HepG2 (cell line): ENCODE data around the gene RBBP8NL. TPM values are rescaled to one million over a fixed set of nuclear protein-coding genes. Genes with fewer than 3 reads are reported as not detected.
A peak's percentile ranks its signal among the peaks of the same experiment; 100 is the strongest.

Source experiments
- ATAC-seq: fragments of 200-7000 bp; cut with Tn5 transposase; 3 replicates; pipeline ENCODE4 v1.9.1; 2020; ENCODE audit warnings: mild to moderate bottlenecking, moderate library complexity
- BruUV-seq: library from RNA; stranded (reverse); fragments of 400-500 nt; replicated peaks from 2 replicates; lab custom pipeline; 2021; lab: Mats Ljungman, UMichigan
- CTCF ChIA-PET: fragments of 300-600 bp; formaldehyde crosslinking; extraction: SDS; loops from one replicate; lab custom pipeline; 2021; ENCODE audit warnings: low total read pairs, inconsistent platforms, low intra/inter-chr PET ratio; lab: Yijun Ruan, JAX
- POLR2A ChIA-PET: fragments of 350-600 bp; sonication (Branson Sonifier 250); formaldehyde crosslinking; loops from one replicate; lab custom pipeline; 2020; ENCODE audit warnings: antibody characterized with exemption, inconsistent platforms; lab: Yijun Ruan, JAX
- DNase-seq: peaks from one replicate; pipeline ENCODE4 v3.0.0-alpha.2; 2015; ENCODE audit warnings: low spot score
- FAIRE-seq: peaks from 3 replicates; lab custom pipeline; 2011; peaks lifted over from hg19 to GRCh38; lab: Jason Lieb, UNC
- H2AFZ ChIP-seq: one replicate; pipeline ENCODE4 v1.6.1; 2011; ENCODE audit warnings: low read length, inconsistent platforms
- H3K27ac ChIP-seq: fragments of 300-600 bp; 3 replicates; pipeline ENCODE4 v1.8.0; 2011; ENCODE audit warnings: mixed run types, mild to moderate bottlenecking, mixed read lengths, low read length, inconsistent platforms; ENCODE audit not compliant: insufficient read depth; ENCODE audit errors: extremely low read length
- H3K27me3 ChIP-seq, 2 experiments: fragments of 200-600 bp in 1 of 2; 2 replicates in 1 of 2; 3 replicates in 1 of 2; pipeline versions ENCODE4 v1.6.0 to v1.8.0; 2011; ENCODE audit warnings: low read length in 2 of 2, mild to moderate bottlenecking in 2 of 2, moderate library complexity in 2 of 2, inconsistent platforms in 1 of 2; ENCODE audit not compliant: insufficient read depth in 2 of 2, control insufficient read depth in 1 of 2
- H3K36me3 ChIP-seq, 2 experiments: fragments of 200-600 bp in 1 of 2; replicated peaks in 1 of 2; 2 replicates in 1 of 2; 3 replicates in 1 of 2; pipeline versions ENCODE4 v1.5.1 to v1.8.0; 2011; ENCODE audit warnings: low read length in 2 of 2, inconsistent platforms in 1 of 2; ENCODE audit not compliant: insufficient read depth in 2 of 2, control insufficient read depth in 1 of 2
- H3K4me1 ChIP-seq: 2 replicates; pipeline ENCODE4 v1.5.1; 2012; ENCODE audit warnings: low read length, inconsistent platforms; ENCODE audit not compliant: insufficient read depth
- H3K4me2 ChIP-seq: 2 replicates; pipeline ENCODE4 v1.6.0; 2011; ENCODE audit warnings: low read depth, low read length, inconsistent platforms
- H3K4me3 ChIP-seq, 3 experiments: fragments of 200-600 bp in 1 of 3; sonication (generic), shearing (Covaris generic) in 1 of 3; replicated peaks in 1 of 3; 2 replicates each; pipeline ENCODE4 v1.5.1; 2011 to 2016; ENCODE audit warnings: low read length in 3 of 3, inconsistent platforms in 2 of 3, low read depth in 2 of 3, mild to moderate bottlenecking in 2 of 3, control low read depth in 1 of 3, mixed read lengths in 1 of 3; ENCODE audit not compliant: insufficient read depth in 1 of 3
- H3K79me2 ChIP-seq: one replicate; pipeline ENCODE4 v1.6.1; 2011; ENCODE audit warnings: low read length, inconsistent platforms; ENCODE audit not compliant: insufficient read depth
- H3K9ac ChIP-seq: 2 replicates; pipeline ENCODE4 v1.6.0; 2011; ENCODE audit warnings: mild to moderate bottlenecking, low read depth, low read length, inconsistent platforms; ENCODE audit not compliant: insufficient read depth
- H3K9me3 ChIP-seq: 2 replicates; pipeline ENCODE4 v1.5.1; 2012; ENCODE audit warnings: mild to moderate bottlenecking, low read length
- H4K20me1 ChIP-seq: 2 replicates; pipeline ENCODE4 v1.6.0; 2011; ENCODE audit warnings: inconsistent platforms, mild to moderate bottlenecking, low read length, moderate library complexity; ENCODE audit not compliant: insufficient read depth
- AGO2 ChIP-seq: fragments of 200-400 bp; formaldehyde crosslinking; optimal IDR thresholded peaks from 2 replicates; pipeline ENCODE3; 2017; ENCODE audit warnings: mild to moderate bottlenecking, low read depth, low read length, moderate library complexity
- CHD2 ChIP-seq: IDR thresholded peaks from 2 replicates; pipeline ENCODE4 v1.6.1; 2011; ENCODE audit warnings: low read depth, low read length, improper control_type of control experiment
- GABPB1 ChIP-seq: IDR thresholded peaks from 2 replicates; pipeline ENCODE4 v1.6.1; 2016; ENCODE audit warnings: mild to moderate bottlenecking, missing genetic modification reagents, moderate library complexity, missing compliant biosample characterization
- HES4 ChIP-seq: sonication (generic); formaldehyde crosslinking; IDR thresholded peaks from 2 replicates; pipeline ENCODE4 v1.9.0; 2021; ENCODE audit warnings: mild to moderate bottlenecking, missing genetic modification reagents, borderline replicate concordance
- PCBP1 ChIP-seq: fragments of 200-400 bp; formaldehyde crosslinking; IDR thresholded peaks from 2 replicates; pipeline ENCODE4 v1.6.1; 2017; ENCODE audit warnings: mild to moderate bottlenecking, low read depth, low read length, borderline replicate concordance
- POLR2G ChIP-seq: fragments of 200-400 bp; formaldehyde crosslinking; IDR thresholded peaks from 2 replicates; pipeline ENCODE4 v1.6.1; 2018; ENCODE audit warnings: mild to moderate bottlenecking, low read depth, low read length, moderate library complexity
- PTBP1 ChIP-seq: fragments of 200-400 bp; formaldehyde crosslinking; IDR thresholded peaks from 2 replicates; pipeline ENCODE4 v1.6.1; 2018; ENCODE audit warnings: low read length, low read depth; ENCODE audit not compliant: poor library complexity, severe bottlenecking
- RFX5 ChIP-seq: IDR thresholded peaks from 2 replicates; pipeline ENCODE4 v1.6.1; 2011; ENCODE audit warnings: low read depth, low read length, improper control_type of control experiment
- RFXANK ChIP-seq: IDR thresholded peaks from 2 replicates; pipeline ENCODE4 v1.6.1; 2016
- RNF2 ChIP-seq: fragments of 450-650 bp; conservative IDR thresholded peaks from 2 replicates; pipeline ENCODE4 v1.6.1; 2016; ENCODE audit warnings: low read depth
- RXRA ChIP-seq: sonication (generic); formaldehyde crosslinking; IDR thresholded peaks from 2 replicates; pipeline ENCODE4 v1.5.1; 2020; ENCODE audit warnings: missing genetic modification reagents
- TERF1 ChIP-seq: sonication (generic); formaldehyde crosslinking; IDR thresholded peaks from 2 replicates; pipeline ENCODE4 v1.8.0; 2022; ENCODE audit warnings: mild to moderate bottlenecking, missing genetic modification reagents, moderate library complexity
- XRCC5 ChIP-seq: fragments of 200-400 bp; formaldehyde crosslinking; optimal IDR thresholded peaks from 2 replicates; pipeline ENCODE3; 2017; ENCODE audit warnings: mild to moderate bottlenecking, low read length
- ZBTB38 ChIP-seq: sonication (generic); formaldehyde crosslinking; IDR thresholded peaks from 2 replicates; pipeline ENCODE4 v1.5.1; 2020; ENCODE audit warnings: mild to moderate bottlenecking, missing genetic modification reagents
- ZNF225 ChIP-seq: sonication (generic); formaldehyde crosslinking; IDR thresholded peaks from 2 replicates; pipeline ENCODE4 v1.4.0; 2020; ENCODE audit warnings: mild to moderate bottlenecking, missing genetic modification reagents
- ZNF263 ChIP-seq: sonication (generic); formaldehyde crosslinking; IDR thresholded peaks from 2 replicates; pipeline ENCODE4 v1.4.0; 2020; ENCODE audit warnings: missing genetic modification reagents
- ZNF274 ChIP-seq: sonication (generic); formaldehyde crosslinking; IDR thresholded peaks from 2 replicates; pipeline ENCODE4 v1.5.1; 2020; ENCODE audit warnings: mild to moderate bottlenecking, missing genetic modification reagents
- ZNF687 ChIP-seq: sonication (generic); formaldehyde crosslinking; IDR thresholded peaks from 2 replicates; pipeline ENCODE4 v1.5.1; 2020; ENCODE audit warnings: mild to moderate bottlenecking, missing genetic modification reagents, moderate library complexity
- ZNF747 ChIP-seq: sonication (generic); formaldehyde crosslinking; IDR thresholded peaks from 2 replicates; pipeline ENCODE4 v1.8.1; 2023; ENCODE audit warnings: missing genetic modification reagents, mild to moderate bottlenecking, borderline replicate concordance
- WGBS: methylation state at CpG from one replicate; pipeline ENCODE4 v1.1.6; 2017; ENCODE audit warnings: low lambda C conversion rate; 5-methylcytosine and 5-hydroxymethylcytosine counted together
- in situ Hi-C: cut with HindIII; loops from 2 replicates; pipeline ENCODE4 v1.10.0; 2017; ENCODE audit warnings: low pct_unique_long_range_greater_than_20kb; ENCODE audit not compliant: extremely low pct_ligation_motif_present
- intact Hi-C: fragments of 100-400 bp; cut with micrococcal nuclease; formaldehyde crosslinking; loops from one replicate; pipeline ENCODE4 v1.10.0; 2022; ENCODE audit not compliant: unreplicated experiment
- polyA plus RNA-seq, 8 experiments: library from polyadenylated mRNA; depleted of rRNA in 3 of 8; stranded (reverse) in 7 of 8; unstranded in 1 of 8; fragments of >200 nt; fragmentation: Illumina TruSeq in 4 of 8; extraction: Trizol in 4 of 8; gene quantifications; 2 replicates each; pipeline versions ENCODE4 v1.2.1 to v1.2.3, GENCODE V29; 2011 to 2016; ENCODE audit warnings: low read depth in 4 of 8, missing spikeins in 1 of 8, mixed read lengths in 1 of 8; ENCODE audit not compliant: insufficient read depth in 1 of 8
- total RNA-seq, 5 experiments: library from RNA; depleted of rRNA; stranded (reverse); fragments of >200 nt; fragmentation: Illumina TruSeq; extraction: Trizol; gene quantifications; 2 replicates each; pipeline ENCODE4 v1.2.3, GENCODE V29; 2016; ENCODE audit warnings: low read depth in 1 of 5

The RBBP8NL gene
- total and polyA plus RNA-seq, 2 of the 13 experiments (the other 11 are each of a cell fraction or from before 2014, with no cell fraction given): 0.69 to 0.86 TPM

- 98% methylated on average over 43 of the region's 44 CpGs for WGBS
- H3K4me3 ChIP-seq: no peak overlapping the region
- peaks cover 19 to 42% of the 10 kb centered on the region in 2 experiments for H3K36me3 ChIP-seq
- ATAC-seq (no peak), FAIRE-seq (no peak), DNase-seq (no peak)
- no peak overlapping the region for H3K27ac ChIP-seq
- H3K9ac ChIP-seq: no peak overlapping the region
- intact Hi-C loops (no loop called here), in situ Hi-C loops (no loop called here)
- peaks cover 25% of the 10 kb centered on the region for H3K79me2 ChIP-seq
- no peak overlapping the region for H2AFZ ChIP-seq
- no TSS peak for BruUV-seq
- no peak overlapping the region for H3K4me2 ChIP-seq
- H3K9me3 ChIP-seq: no peaks in the 10 kb centered on the region
- H4K20me1 ChIP-seq: peaks cover 15% of the 10 kb centered on the region
- no peaks in the 10 kb centered on the region; a peak in 1 of 5 replicates for H3K27me3 ChIP-seq
- H3K4me1 ChIP-seq: peaks cover 21% of the 10 kb centered on the region
- ChIA-PET CTCF (no interaction called here), POLR2A (interaction anchor here (1.0 to 1.4 kb wide), 2 partner anchors 8 to 23 kb away, joined by 3 read pairs; no protein-coding TSS in a partner anchor)
- TF ChIP-seq ZBTB38 (CRISPR knock-in tag): peak; percentile 56; the same call in 1 of the 2 replicates
- TF ChIP-seq RNF2: no peak
- TF ChIP-seq ZNF225 (CRISPR knock-in tag): 0 out of 2 replicates have a peak, but pooled peaks have one; percentile 7
- 0 out of 2 replicates have a peak, but pooled peaks have one; percentile 35 for TF ChIP-seq ZNF263
- TF ChIP-seq ZNF687 (CRISPR knock-in tag): peak; percentile 12; the same call in 1 of the 2 replicates
- 0 out of 2 replicates have a peak, but pooled peaks have one; percentile 49 for TF ChIP-seq TERF1 (CRISPR knock-in tag)
- peak; percentile 23 for TF ChIP-seq PTBP1
- no peak for TF ChIP-seq RFX5
- TF ChIP-seq RFXANK (CRISPR knock-in tag): no peak
- TF ChIP-seq RXRA (CRISPR knock-in tag): 0 out of 2 replicates have a peak, but pooled peaks have one; percentile 11
- TF ChIP-seq POLR2G: 0 out of 2 replicates have a peak, but pooled peaks have one; percentile 17
- TF ChIP-seq ZNF274 (CRISPR knock-in tag): no peak
- TF ChIP-seq CHD2: 0 out of 2 replicates have a peak, but pooled peaks have one; percentile 16
- TF ChIP-seq AGO2: peak; percentile 96
- no peak for TF ChIP-seq HES4 (CRISPR knock-in tag)
- TF ChIP-seq ZNF747 (CRISPR knock-in tag): no peak
- TF ChIP-seq XRCC5: no peak
- 0 out of 2 replicates have a peak, but pooled peaks have one; percentile 14 for TF ChIP-seq PCBP1
- no peak for TF ChIP-seq GABPB1 (CRISPR knock-in tag)
Measured at GRCh38 chr20:62391165-62392076, 35.9 kb downstream of the RBBP8NL start.
